Raji (cell line): ENCODE results near the gene GNAS.

Experiments
- POLR2A ChIP-seq: IDR thresholded peaks from 2 replicates; pipeline ENCODE4 v1.6.1; 2011; ENCODE audit warnings: low read depth, low read length, control low read depth; ENCODE audit not compliant: insufficient read depth

The GNAS gene

GRCh38 chr20:58907320-58908137, 55.0 kb downstream of the GNAS start:
- TF ChIP-seq POLR2A = peak; percentile 58; the same call in 1 of the 2 replicates

- no peak for TF ChIP-seq POLR2A
Measured at GRCh38 chr20:58908221-58908620, 55.7 kb downstream of the GNAS start.

- no peak for TF ChIP-seq POLR2A
Measured at GRCh38 chr20:58908941-58909340, 56.4 kb downstream of the GNAS start.

- TF ChIP-seq POLR2A = no peak
Measured at GRCh38 chr20:58909585-58909984, 57.1 kb downstream of the GNAS start.

- no peak for TF ChIP-seq POLR2A
Measured at GRCh38 chr20:58910473-58910872, 58.0 kb downstream of the GNAS start.

GRCh38 chr20:58911309-58911708, 58.8 kb downstream of the GNAS start:
- no peak for TF ChIP-seq POLR2A

- TF ChIP-seq POLR2A = no peak
Measured at GRCh38 chr20:58911970-58912369, 59.5 kb downstream of the GNAS start.

GRCh38 chr20:58913079-58913478, 60.6 kb downstream of the GNAS start:
- no peak for TF ChIP-seq POLR2A

GRCh38 chr20:58918621-58919020, 66.1 kb downstream of the GNAS start:
- no peak for TF ChIP-seq POLR2A

GRCh38 chr20:58921564-58921963, 69.0 kb downstream of the GNAS start:
- TF ChIP-seq POLR2A = no peak

GRCh38 chr20:58922036-58922435, 69.5 kb downstream of the GNAS start:
- no peak for TF ChIP-seq POLR2A

GRCh38 chr20:58923117-58923712, 70.7 kb downstream of the GNAS start:
- no peak for TF ChIP-seq POLR2A

GRCh38 chr20:58926802-58927489, 74.4 kb downstream of the GNAS start:
- no peak for TF ChIP-seq POLR2A

- no peak for TF ChIP-seq POLR2A
Measured at GRCh38 chr20:58927490-58928061, 75.1 kb downstream of the GNAS start.

GRCh38 chr20:58930496-58930895, 78.0 kb downstream of the GNAS start:
- TF ChIP-seq POLR2A = no peak

GRCh38 chr20:58932170-58932569, 79.7 kb downstream of the GNAS start:
- no peak for TF ChIP-seq POLR2A
